Dedifferentiated amniotic fluid mesenchymal stem cell (primary cell): ENCODE data around the gene RINT1.

ENCODE experiments used
- DNase-seq: peaks from one replicate; pipeline ENCODE4 v3.0.0-alpha.2; 2016; ENCODE audit errors: extremely low spot score

RINT1 gene

GRCh38 chr7:105599551-105599950 is 67.5 kb downstream of the RINT1 start:
- no peak for DNase-seq

GRCh38 chr7:105600720-105601550 is 68.9 kb downstream of the RINT1 start:
- DNase-seq: no peak

DNA sequence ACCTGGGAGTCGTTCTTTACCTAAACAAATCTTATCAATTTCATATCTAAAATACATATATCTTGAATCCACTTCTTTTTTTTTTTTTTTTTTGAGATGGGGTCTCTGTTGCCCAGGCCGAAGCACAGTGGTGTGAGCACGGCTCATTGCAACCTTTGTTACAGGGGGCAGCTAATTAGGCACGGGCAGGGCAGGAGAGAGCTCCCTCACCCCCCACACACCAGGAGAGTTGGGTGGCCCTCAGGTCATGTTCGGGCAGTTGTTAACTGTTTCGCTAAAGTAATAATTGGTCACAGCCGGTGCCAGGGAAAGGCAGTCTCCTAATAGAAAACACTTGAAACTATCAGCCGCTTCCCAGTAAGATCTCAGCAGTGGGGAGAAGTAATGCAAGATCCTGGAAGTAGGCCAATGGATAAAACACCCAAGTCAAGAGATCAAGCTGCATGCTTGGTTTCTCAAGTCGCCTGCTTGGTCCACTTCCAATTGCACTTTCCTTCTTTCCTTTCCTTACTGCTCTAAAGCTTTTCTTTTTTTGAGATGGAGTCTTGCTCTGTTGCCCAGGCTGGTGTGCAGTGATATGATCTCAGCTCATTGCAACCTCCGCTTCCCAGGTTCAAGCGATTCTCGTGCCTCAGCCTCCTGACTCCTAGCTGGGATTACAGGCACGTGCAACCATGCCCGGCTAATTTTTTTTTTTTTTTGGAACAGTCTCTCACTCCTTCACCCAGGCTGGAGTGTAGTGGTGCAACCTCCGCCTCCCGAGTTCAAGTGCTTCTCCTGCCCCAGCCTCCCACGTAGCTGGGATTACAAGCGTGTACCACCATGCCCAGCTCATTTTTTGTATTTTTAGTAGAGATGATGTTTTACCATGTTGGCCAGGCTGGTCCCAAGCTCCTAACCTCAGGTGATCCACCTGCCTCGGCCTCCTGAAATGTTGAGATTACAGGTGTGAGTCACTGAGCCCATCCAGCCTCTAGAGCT is 70.6 kb downstream of the RINT1 start:
- DNase-seq: no peak

DNA sequence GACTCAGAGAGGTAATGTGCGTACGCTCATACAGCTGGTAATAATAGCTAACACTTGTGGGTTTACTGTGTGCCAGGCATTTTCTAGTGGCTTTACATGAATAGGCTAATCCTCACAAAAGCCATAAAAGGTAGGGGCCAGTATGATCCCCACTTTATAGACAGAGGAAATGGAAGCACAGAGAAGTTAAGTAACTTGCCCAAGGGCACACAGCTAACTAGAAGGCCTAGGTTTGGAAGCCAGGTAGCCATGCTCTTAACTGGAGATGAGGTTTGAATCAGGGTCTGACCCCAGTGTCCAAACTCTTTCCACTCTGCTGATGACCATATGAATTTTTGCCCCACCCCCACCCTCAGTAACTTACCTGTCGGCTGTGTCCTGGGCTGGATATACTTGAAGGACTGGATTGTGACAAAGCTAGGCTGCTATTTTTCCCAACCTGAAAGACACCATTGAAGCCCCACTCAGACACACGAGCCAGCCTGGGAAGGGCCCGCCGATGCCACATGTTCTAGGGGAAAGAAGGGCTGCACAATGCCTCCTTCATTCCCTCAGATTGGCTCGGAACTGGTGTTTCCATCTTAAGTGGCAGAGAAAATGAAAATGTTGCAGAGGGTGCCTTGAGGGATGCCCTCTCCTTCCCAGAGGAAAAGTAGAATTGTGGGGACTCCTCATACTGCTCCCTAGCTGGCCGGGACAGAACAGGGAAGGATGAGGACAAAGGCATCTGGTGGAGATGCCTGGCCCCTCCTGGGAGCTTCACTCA is 78.3 kb downstream of the RINT1 start:
- no peak for DNase-seq

DNA sequence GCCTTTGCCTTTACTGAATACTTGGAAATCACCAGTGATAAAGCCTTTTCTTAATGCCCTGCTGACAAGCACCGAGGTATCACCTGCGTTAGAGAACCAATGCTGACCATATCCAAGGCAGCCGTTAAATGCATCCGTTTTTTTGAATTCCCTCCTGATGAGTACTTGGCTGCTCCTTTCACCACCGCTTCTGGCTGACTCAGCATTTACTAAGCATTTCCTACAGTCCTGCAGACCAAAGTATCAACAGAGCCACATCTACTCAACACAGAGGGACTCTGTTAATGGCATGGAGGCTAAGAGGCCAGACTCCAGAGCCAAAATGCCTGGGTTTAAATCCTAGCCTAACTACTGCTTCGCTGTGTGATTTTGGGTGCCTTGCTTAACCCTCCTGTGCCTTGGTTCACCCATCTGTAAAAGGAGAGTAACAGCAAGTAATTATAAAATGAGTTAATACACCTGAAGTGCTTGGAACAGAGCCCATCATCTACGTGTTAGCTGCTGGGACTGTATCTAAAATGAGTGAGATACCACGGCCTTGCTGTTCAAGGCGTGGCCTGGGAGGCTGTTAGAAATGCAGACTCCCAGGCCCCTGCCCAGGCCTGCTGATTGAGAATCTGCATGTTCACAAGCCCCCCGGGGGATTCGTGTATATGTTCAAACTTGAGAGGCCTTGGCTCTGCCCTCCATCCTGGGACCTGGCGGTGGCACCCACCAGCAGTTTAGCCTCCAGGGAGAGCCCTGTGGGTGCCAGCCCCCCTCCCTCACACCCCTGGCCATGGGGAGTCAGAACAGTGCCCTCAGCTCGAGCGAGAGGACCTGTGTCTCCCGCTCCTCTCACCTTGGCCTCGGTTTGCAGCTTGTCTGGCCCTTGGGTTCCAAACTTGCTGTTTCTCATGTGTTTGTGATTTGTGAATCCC is 80.1 kb downstream of the RINT1 start:
- DNase-seq: no peak

DNA sequence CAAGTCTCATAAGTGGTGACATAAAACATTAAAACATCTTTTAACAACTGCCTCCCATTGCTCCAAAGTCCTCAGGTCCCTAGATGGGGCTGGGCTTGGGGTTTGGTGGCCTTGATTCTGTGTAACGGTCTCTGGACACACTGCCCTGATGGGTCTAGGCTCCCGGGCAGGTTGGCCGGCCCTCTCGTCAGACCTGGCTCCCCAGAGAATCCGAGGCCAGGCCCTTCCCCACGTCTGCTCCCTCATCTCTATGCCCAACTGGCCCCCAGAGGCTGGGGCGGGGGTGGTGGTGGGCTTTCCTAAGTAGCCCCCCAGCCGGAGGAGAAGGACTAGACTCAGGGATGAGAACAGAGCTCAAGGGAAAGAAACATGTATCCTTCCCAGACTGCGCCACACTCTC is 80.8 kb downstream of the RINT1 start:
- DNase-seq: no peak

DNA sequence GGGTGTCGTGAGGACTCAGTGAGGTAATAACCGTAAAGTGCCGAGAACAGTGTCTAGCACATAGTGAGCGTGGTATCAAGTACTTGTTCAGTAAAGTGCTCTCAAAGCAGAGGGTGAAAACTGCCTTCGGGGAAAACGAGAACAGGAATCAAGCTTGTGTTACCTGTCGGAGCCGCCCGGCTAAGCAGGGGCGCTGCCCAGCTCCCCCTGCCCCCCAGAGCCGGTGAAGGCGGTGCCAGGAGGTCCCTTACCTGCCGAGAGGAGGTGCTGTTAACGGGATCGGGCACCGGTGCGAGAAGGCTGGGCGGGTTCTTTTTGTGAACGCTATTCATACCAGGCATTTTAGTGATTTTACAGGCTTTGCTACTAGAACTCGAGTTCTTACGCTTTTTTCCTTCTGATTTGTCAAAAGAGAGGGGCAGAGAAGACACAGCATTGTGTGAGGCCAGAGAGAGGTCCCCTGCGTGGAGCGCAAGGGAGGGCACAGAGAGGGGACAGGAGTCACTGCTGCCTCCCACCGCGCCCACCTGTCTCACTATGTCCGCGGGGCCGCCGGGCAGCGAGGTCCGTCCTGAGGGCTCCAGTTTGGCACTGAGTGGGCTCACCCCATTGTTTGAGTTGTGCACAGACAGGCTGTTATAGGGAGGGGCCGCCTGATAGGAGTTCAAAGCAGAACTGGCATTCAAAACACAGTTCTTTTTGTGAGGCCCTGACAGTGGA is 81.8 kb downstream of the RINT1 start:
- no peak for DNase-seq

- DNase-seq: no peak
Observed at GRCh38 chr7:105614341-105614840, 82.4 kb downstream of the RINT1 start.
